ENCODE measurements around the gene ZNF414. TPM values are rescaled to one million over a fixed set of nuclear protein-coding genes. Genes with fewer than 3 reads are reported as not detected.

ZNF414 gene
- total RNA-seq, 1 donor from 2014 or later, result 27.5 TPM

DNA sequence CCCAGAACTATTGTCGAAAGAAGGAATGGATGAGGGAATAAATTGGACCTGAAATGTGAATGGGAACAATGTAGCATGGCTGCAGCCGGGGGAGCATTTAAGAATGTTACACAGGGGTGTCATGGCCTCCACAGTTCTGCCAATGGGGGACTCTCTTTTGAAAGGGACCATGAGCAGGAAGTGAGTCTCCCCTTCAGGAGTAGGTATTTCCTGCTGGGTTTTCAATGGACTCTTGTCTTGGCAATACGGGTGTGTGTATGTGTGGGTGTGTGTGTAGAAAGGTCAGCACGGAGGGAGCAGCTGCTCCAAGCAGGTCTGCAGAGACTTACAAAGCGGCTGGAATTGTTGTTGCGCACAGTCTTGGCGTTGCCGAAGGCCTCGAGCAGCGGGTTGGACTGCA, 38.8 kb upstream of the ZNF414 start:
- TF ChIP-seq POLR2AphosphoS5 (IDR thresholded peaks at IDR 0.05; ENCODE audit: insufficient read depth in 1 of 2, low read depth in 1 of 2) (no peak), POLR2A (IDR thresholded peaks at IDR 0.05) (no peak)
- TF ChIP-seq, protein P1, sequence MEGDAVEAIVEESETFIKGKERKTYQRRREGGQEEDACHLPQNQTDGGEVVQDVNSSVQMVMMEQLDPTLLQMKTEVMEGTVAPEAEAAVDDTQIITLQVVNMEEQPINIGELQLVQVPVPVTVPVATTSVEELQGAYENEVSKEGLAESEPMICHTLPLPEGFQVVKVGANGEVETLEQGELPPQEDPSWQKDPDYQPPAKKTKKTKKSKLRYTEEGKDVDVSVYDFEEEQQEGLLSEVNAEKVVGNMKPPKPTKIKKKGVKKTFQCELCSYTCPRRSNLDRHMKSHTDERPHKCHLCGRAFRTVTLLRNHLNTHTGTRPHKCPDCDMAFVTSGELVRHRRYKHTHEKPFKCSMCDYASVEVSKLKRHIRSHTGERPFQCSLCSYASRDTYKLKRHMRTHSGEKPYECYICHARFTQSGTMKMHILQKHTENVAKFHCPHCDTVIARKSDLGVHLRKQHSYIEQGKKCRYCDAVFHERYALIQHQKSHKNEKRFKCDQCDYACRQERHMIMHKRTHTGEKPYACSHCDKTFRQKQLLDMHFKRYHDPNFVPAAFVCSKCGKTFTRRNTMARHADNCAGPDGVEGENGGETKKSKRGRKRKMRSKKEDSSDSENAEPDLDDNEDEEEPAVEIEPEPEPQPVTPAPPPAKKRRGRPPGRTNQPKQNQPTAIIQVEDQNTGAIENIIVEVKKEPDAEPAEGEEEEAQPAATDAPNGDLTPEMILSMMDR (IDR thresholded peaks at IDR 0.05), result no peak
- Histone ChIP-seq H3K27ac (no peak overlapping the region), H3K9me3 (no peaks in the 10 kb centered on the region), H3K36me3 (no peaks in the 10 kb centered on the region), H3K4me3 (no peak overlapping the region), H3K4me1 (no peaks in the 10 kb centered on the region), H3K27me3 (no peaks in the 10 kb centered on the region)
- intact Hi-C loops (cut with DNase I), result no loop called here
- DNase-seq (ENCODE audit: extremely low spot score in 2 of 2), result no peak

DNA sequence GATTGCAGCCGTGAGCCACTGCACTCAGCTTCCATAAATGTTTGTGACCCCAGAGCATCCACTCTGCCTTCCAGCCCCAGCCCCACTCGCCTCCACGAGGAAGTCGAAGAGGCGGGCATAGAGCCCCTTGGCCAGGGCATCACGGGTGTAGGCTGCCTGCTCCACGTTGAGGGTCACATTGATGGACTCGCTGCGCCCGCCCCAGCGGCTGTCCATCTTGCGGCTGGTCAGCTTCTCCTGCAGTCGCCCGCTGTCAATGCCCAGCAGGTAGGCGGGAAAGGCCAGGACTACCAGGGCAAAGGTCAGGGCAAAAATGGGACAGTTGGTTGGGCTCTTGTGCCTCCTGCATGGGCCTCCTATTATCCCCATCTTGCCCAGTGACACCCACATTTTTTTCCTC, 36.1 kb upstream of the ZNF414 start:
- DNase-seq (ENCODE audit: extremely low spot score in 2 of 2), result no peak
- Histone ChIP-seq H3K4me1 (no peaks in the 10 kb centered on the region), H3K36me3 (no peaks in the 10 kb centered on the region), H3K9me3 (no peaks in the 10 kb centered on the region), H3K27ac (no peak overlapping the region), H3K4me3 (no peak overlapping the region), H3K27me3 (no peaks in the 10 kb centered on the region)
- no peak for TF ChIP-seq POLR2A (IDR thresholded peaks at IDR 0.05)
- TF ChIP-seq, protein P1 (IDR thresholded peaks at IDR 0.05), result no peak
- TF ChIP-seq POLR2AphosphoS5 (IDR thresholded peaks at IDR 0.05; ENCODE audit: insufficient read depth in 1 of 2, low read depth in 1 of 2), result no peak
- intact Hi-C loops (cut with DNase I), result no loop called here

DNA sequence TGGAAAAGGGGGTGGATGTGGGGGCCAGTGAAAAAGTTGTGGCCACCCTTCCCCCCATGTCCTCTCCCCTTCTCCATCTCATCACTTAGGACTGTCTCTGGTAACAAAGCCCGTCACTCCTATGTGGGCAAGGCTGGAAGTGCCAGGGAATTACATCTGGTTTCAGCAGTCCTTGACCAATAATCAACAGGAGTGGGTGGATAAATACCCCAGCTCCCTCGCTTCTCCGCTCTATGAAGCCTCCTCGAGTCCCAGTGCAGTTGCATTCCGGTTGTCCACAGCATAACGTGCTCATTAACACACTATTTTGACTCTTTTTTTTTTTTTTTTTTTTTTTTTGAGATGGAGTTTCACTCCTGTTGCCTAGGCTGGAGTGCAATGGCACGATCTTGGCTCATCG, 31.8 kb upstream of the ZNF414 start:
- intact Hi-C loops (cut with DNase I), result no loop called here
- no peak overlapping the region for H3K4me3 ChIP-seq
- no peak for DNase-seq (ENCODE audit: extremely low spot score in 2 of 2)
- no peaks in the 10 kb centered on the region for H3K27me3 ChIP-seq
- TF ChIP-seq POLR2A (IDR thresholded peaks at IDR 0.05) (no peak), POLR2AphosphoS5 (IDR thresholded peaks at IDR 0.05; ENCODE audit: insufficient read depth in 1 of 2, low read depth in 1 of 2) (no peak)
- TF ChIP-seq, protein P1 (IDR thresholded peaks at IDR 0.05), result no peak
- no peak overlapping the region for H3K27ac ChIP-seq
- H3K9me3 ChIP-seq, result no peaks in the 10 kb centered on the region
- no peaks in the 10 kb centered on the region for H3K36me3 ChIP-seq
- H3K4me1 ChIP-seq, result no peaks in the 10 kb centered on the region

DNA sequence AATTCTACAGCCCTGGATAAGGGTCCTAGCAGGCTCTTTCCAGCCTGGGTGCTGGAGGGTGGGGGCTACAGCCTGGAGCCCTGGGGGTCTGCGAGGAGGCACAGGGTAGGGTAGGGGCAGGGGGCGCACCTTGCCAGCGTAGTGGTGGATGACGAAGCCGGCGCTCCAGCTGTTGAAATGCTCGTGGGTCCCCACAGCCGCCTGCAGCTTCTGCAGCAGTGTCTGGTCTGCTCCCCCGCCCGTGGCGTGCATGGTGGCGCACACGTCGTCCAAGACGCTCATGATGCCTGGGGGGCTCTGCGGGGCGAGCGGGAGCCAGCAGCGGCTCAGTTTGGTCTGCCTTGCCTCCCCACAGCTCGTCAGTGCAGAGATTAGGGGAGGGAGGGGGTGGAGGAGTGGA, 30.2 kb upstream of the ZNF414 start:
- Histone ChIP-seq H3K27ac (no peak overlapping the region), H3K4me1 (no peaks in the 10 kb centered on the region), H3K27me3 (no peaks in the 10 kb centered on the region), H3K4me3 (no peak overlapping the region), H3K36me3 (peaks cover 0 to 9% of the 10 kb centered on the region in 2 donors), H3K9me3 (no peaks in the 10 kb centered on the region)
- intact Hi-C loops (cut with DNase I), result no loop called here
- no peak for DNase-seq (ENCODE audit: extremely low spot score in 2 of 2)
- TF ChIP-seq POLR2AphosphoS5 (IDR thresholded peaks at IDR 0.05; ENCODE audit: insufficient read depth in 1 of 2, low read depth in 1 of 2), result no peak
- no peak for TF ChIP-seq POLR2A (IDR thresholded peaks at IDR 0.05)
- TF ChIP-seq, protein P1 (IDR thresholded peaks at IDR 0.05), result no peak

- intact Hi-C loops (cut with DNase I), result no loop called here
- Histone ChIP-seq H3K4me1 (no peaks in the 10 kb centered on the region), H3K9me3 (no peaks in the 10 kb centered on the region), H3K4me3 (no peak overlapping the region), H3K27me3 (no peaks in the 10 kb centered on the region), H3K27ac (no peak overlapping the region), H3K36me3 (peaks cover 0 to 9% of the 10 kb centered on the region in 2 donors)
- TF ChIP-seq POLR2A (IDR thresholded peaks at IDR 0.05), result no peak
- TF ChIP-seq, protein P1 (IDR thresholded peaks at IDR 0.05), result no peak
- TF ChIP-seq POLR2AphosphoS5 (IDR thresholded peaks at IDR 0.05; ENCODE audit: insufficient read depth in 1 of 2, low read depth in 1 of 2), result no peak
- no peak for DNase-seq (ENCODE audit: extremely low spot score in 2 of 2)
Measured at GRCh38 chr19:8539621-8540149, 25.7 kb upstream of the ZNF414 start.
